K562 treated with DMSO at 1 percent for 48 hours (cell line): ENCODE measurements around the gene SPPL3. TPM values are rescaled to one million over a fixed set of nuclear protein-coding genes. Genes with fewer than 3 reads are reported as not detected.

ENCODE experiments used
- total RNA-seq: library from RNA; unstranded; fragments of 300-600 nt; gene quantifications from 2 replicates; pipeline ENCODE4 v1.2.3, GENCODE V29; 2022; ENCODE audit warnings: low replicate concordance; ENCODE audit errors: extremely low read depth

Gene SPPL3, protein sequence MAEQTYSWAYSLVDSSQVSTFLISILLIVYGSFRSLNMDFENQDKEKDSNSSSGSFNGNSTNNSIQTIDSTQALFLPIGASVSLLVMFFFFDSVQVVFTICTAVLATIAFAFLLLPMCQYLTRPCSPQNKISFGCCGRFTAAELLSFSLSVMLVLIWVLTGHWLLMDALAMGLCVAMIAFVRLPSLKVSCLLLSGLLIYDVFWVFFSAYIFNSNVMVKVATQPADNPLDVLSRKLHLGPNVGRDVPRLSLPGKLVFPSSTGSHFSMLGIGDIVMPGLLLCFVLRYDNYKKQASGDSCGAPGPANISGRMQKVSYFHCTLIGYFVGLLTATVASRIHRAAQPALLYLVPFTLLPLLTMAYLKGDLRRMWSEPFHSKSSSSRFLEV
- not detected in 2 replicates for total RNA-seq

DNA sequence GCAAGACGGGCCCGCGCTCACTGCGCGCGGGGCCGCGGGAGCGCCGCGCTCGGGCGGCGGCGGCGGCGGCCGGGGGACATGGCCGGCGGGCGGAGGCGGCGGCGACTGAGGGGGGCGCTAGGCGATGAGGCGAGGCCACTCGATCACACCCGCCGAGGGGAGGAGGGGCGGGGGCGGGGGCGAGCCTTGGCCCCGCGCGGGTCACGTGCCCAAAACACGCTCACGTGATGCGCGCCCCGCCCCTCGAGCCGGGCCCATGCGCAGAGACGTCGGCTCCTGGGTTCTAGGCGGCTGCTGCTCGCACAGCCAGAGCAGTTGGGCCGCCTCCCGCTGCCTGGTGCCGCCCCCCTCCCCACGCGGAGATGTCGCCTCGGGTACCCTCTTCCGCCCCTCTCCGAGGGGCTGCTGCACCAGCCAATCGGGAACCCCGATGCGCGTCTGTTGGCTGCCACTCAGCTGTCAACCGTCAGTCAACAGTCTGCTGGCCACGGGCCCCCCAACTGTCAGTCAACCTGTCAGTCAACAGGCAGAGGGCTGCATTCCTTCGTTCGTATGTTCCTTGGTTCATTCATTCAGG, at the start of gene SPPL3:
Gene SPPL3 (minus strand): TSS at position 162 of the 577 bp plus-strand sequence. CDS start 491 bp downstream, outside the sequence.

DNA sequence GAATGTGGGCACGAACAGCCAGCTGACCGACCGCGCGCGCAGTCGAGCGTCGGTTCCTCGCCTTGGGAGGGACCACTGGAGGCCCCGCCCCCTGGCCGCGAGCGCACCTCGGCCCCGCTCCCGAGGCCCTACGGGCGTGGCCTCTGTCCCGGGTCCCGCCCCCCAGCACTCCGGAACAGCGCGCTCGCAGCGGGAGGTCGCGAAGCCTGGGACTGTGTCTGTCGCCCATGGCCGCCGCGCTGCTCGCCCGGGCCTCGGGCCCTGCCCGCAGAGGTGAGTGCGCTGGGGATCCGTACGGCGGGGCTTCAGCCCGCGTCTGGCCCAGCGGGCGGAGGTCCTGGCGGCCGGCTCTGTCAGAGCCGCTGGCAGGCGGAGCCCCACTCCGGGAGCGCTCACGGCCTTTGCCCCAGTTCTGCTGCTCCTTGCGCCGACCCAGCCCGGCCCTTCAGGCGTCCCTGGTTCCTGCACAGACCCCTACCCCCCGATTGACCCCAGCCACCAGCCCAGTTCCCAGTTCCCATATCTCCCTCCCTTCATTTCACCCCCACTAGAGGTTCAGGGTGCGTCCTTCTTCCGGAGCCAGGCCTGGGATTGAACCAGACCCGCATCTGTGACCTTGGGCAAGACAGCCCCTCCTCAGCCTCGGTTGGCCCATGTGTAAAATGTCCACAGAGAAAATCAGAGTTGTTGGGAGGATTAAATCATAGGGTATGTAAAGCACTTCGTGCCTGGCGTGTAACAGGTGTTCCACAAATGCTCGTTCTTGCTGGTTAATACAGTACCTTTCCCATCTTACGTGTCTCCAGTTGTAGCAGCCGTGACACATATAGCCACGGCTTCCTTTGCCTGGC, 178.3 kb downstream of the SPPL3 start, which contains the start of gene ACADS:
Gene ACADS (plus strand): TSS at position 168 of the 851 bp plus-strand sequence. CDS start 60 bp downstream, at position 228.

Other genes starting within 250 kb of the SPPL3 start
- 105 TPM in 1 of 2 replicates, not detected in the other for gene MLEC, start 217.2 kb downstream of the SPPL3 start, total RNA-seq
- gene UNC119B, start 193.9 kb downstream of the SPPL3 start, total RNA-seq: not detected in 2 replicates
- not detected in 2 replicates for gene ACADS, start 178.5 kb downstream of the SPPL3 start, total RNA-seq
- not detected in 2 replicates for gene HNF1A, start 74.2 kb upstream of the SPPL3 start, total RNA-seq
- not detected in 2 replicates for gene C12orf43, start 112.1 kb upstream of the SPPL3 start, total RNA-seq
- not detected in 2 replicates for gene OASL, start 134.9 kb upstream of the SPPL3 start, total RNA-seq
- not detected in 2 replicates for gene P2RX7, start 228.5 kb upstream of the SPPL3 start, total RNA-seq